ENCODE data around the gene FKBP10. TPM values are rescaled to one million over a fixed set of nuclear protein-coding genes. Genes with fewer than 3 reads are reported as not detected.
"Not testable (repeated sequence)": the region's sequence is repeated elsewhere in the genome, so short reads cannot be mapped to it uniquely, and the experiment has no call there.

The FKBP10 gene
- polyA plus RNA-seq, 1 donor from 2014 or later, result not detected

GRCh38 chr17:41776262-41776900 lies 36.4 kb upstream of the FKBP10 start:
- Mint-ChIP-seq H3K27ac (peak overlapping the region in 1 of 3 donors; percentile 50), H3K4me1 (peaks cover 4 to 11% (median 4%) of the 10 kb centered on the region in 3 donors)
- not testable (repeated sequence) for H3K27me3 Mint-ChIP-seq, H3K4me3 Mint-ChIP-seq, H3K9me3 Mint-ChIP-seq, H3K36me3 Mint-ChIP-seq

DNA sequence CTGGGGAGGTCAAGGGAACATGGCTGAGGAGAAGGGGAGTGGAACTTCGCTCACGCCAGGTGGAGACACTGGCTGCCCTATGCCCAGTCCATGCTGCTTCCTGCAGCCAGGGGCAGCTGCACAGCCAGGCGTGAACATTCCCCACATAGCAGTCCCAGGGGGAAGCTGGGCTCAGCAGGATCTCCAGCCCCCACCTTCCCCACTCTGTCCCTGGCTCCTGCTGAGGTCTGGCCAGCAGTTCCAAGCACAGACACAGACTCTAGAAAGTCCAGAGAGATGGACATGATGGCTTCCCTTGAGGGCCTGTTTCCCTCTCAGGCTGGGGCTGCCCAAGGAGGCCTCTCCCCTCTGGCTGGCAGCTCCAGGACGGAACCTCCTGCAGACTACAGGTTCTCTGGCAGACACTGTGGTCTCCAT lies 35.6 kb upstream of the FKBP10 start:
- Mint-ChIP-seq H3K4me3 (no peak overlapping the region), H3K27ac (no peak overlapping the region), H3K4me1 (peaks cover 3 to 18% (median 7%) of the 10 kb centered on the region in 3 donors), H3K27me3 (peaks cover 2% of the 10 kb centered on the region), H3K36me3 (peaks cover 7% of the 10 kb centered on the region), H3K9me3 (no peaks in the 10 kb centered on the region)

DNA sequence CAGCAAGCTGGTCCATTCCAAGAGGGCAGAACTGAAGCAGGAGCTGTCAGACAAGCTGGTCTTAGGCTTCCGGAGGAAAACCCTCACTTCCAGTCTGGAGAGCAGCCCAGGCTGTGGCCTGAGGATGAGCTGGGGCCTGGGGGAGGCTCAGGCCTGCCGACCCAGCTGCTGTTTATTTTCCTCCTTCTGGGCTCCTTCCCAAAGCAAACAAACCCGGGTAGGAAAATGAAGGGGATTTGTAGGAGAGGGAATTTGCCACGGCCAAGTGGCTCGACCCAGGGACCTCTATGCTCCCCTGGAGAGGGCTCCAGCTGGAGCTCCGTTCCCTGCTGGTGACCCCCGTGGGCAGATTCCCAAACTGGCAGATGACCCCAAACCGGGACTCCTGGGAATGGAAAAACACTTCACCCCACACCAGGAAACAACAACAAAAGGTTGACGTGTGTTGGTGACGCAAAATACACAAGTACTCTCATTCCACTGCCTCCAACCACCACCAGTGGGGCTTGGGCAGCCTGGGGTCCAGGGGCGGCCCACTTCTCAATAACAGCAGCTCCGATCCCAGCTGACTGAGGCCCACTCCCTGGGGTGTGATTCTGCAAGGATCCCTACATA lies 35.1 kb upstream of the FKBP10 start:
- Mint-ChIP-seq H3K27ac (no peak overlapping the region), H3K4me1 (peaks cover 5 to 23% (median 10%) of the 10 kb centered on the region in 3 donors), H3K9me3 (no peaks in the 10 kb centered on the region), H3K4me3 (no peak overlapping the region), H3K27me3 (peaks cover 2% of the 10 kb centered on the region), H3K36me3 (peaks cover 7% of the 10 kb centered on the region)

GRCh38 chr17:41779954-41780353 lies 32.9 kb upstream of the FKBP10 start:
- peaks cover 7% of the 10 kb centered on the region for H3K36me3 Mint-ChIP-seq
- peaks cover 13 to 26% (median 18%) of the 10 kb centered on the region in 3 donors for H3K4me1 Mint-ChIP-seq
- no peaks in the 10 kb centered on the region for H3K9me3 Mint-ChIP-seq
- H3K27ac Mint-ChIP-seq, result no peak overlapping the region
- H3K4me3 Mint-ChIP-seq, result no peak overlapping the region
- peaks cover 5% of the 10 kb centered on the region for H3K27me3 Mint-ChIP-seq

- H3K36me3 Mint-ChIP-seq, result peaks cover 4% of the 10 kb centered on the region
- no peaks in the 10 kb centered on the region for H3K9me3 Mint-ChIP-seq
- H3K27ac Mint-ChIP-seq, result no peak overlapping the region
- peaks cover 3% of the 10 kb centered on the region for H3K27me3 Mint-ChIP-seq
- H3K4me1 Mint-ChIP-seq, result peaks cover 17 to 24% (median 21%) of the 10 kb centered on the region in 3 donors
- peak overlapping the region in 2 of 4 donors; percentile 68 to 79 for H3K4me3 Mint-ChIP-seq
Observed at GRCh38 chr17:41781404-41782110, 31.2 kb upstream of the FKBP10 start.

DNA sequence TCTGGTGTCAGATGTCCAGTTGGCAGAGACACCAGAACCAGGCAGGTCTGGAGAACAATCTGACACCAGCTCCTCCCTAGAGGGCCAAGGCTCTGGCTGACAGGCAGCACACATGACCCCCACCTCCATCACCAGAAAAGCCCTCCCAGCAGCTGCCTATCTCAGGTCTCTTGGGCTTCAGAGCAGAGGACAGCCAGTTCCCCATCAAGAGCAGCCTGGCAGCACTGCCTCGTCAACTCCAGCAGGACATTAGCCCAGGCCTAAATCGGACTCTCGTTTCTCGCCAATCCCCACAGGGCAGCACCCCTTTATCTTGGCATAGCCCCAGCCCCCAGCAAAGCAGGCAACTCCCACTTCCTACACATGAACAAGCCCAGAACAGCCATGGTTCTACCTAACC lies 30.7 kb upstream of the FKBP10 start:
- H3K27me3 Mint-ChIP-seq, result peaks cover 3% of the 10 kb centered on the region
- H3K4me1 Mint-ChIP-seq, result peaks cover 20 to 30% (median 21%) of the 10 kb centered on the region in 3 donors

GRCh38 chr17:41784207-41784744 lies 28.5 kb upstream of the FKBP10 start:
- Mint-ChIP-seq H3K4me1 (peaks cover 20 to 32% (median 21%) of the 10 kb centered on the region in 3 donors), H3K27me3 (peaks cover 3% of the 10 kb centered on the region), H3K27ac (peak overlapping the region in 2 of 3 donors; percentile 19 to 89), H3K36me3 (peaks cover 3% of the 10 kb centered on the region), H3K9me3 (no peaks in the 10 kb centered on the region), H3K4me3 (peak overlapping the region; percentile 65 to 98 (median 93))

More for the DNA sequence above, 30.7 kb upstream of the FKBP10 start:
- Mint-ChIP-seq H3K36me3 (peaks cover 4% of the 10 kb centered on the region), H3K9me3 (no peaks in the 10 kb centered on the region), H3K4me3 (peak overlapping the region in 2 of 4 donors; percentile 68 to 79), H3K27ac (no peak overlapping the region)

GRCh38 chr17:41785091-41785858 lies 27.5 kb upstream of the FKBP10 start:
- Mint-ChIP-seq H3K27me3 (peaks cover 3% of the 10 kb centered on the region), H3K4me3 (peak overlapping the region; percentile 82 to 98 (median 92)), H3K4me1 (peaks cover 20 to 33% (median 21%) of the 10 kb centered on the region in 3 donors), H3K9me3 (no peaks in the 10 kb centered on the region), H3K27ac (peak overlapping the region in 2 of 3 donors; percentile 31 to 89), H3K36me3 (peaks cover 3% of the 10 kb centered on the region)

GRCh38 chr17:41785859-41786226 lies 27.0 kb upstream of the FKBP10 start:
- H3K9me3 Mint-ChIP-seq, result no peaks in the 10 kb centered on the region
- peaks cover 3% of the 10 kb centered on the region for H3K27me3 Mint-ChIP-seq

GRCh38 chr17:41786227-41787020 lies 26.4 kb upstream of the FKBP10 start, which contains the start of gene JUP:
Gene JUP, minus strand, starts transcription at chr17:41786711. Its CDS starts 14,857 bp downstream, at chr17:41771854.
- Mint-ChIP-seq H3K27ac (peak within 1 kb of the TSS in 2 of 3 donors; percentile 31 to 89), H3K9me3 (no peaks in the 10 kb centered on the region), H3K36me3 (peaks cover 2% of the 10 kb centered on the region), H3K4me1 (peaks cover 20 to 34% (median 21%) of the 10 kb centered on the region in 3 donors), H3K4me3 (peak within 1 kb of the TSS; percentile 82 to 98 (median 94)), H3K27me3 (peaks cover 3% of the 10 kb centered on the region)

More at GRCh38 chr17:41785859-41786226, 27.0 kb upstream of the FKBP10 start:
- H3K4me1 Mint-ChIP-seq, result peaks cover 20 to 35% (median 21%) of the 10 kb centered on the region in 3 donors
- peak overlapping the region in 2 of 3 donors; percentile 31 to 89 for H3K27ac Mint-ChIP-seq
- peaks cover 3% of the 10 kb centered on the region for H3K36me3 Mint-ChIP-seq
- H3K4me3 Mint-ChIP-seq, result peak overlapping the region; percentile 82 to 98 (median 92)

DNA sequence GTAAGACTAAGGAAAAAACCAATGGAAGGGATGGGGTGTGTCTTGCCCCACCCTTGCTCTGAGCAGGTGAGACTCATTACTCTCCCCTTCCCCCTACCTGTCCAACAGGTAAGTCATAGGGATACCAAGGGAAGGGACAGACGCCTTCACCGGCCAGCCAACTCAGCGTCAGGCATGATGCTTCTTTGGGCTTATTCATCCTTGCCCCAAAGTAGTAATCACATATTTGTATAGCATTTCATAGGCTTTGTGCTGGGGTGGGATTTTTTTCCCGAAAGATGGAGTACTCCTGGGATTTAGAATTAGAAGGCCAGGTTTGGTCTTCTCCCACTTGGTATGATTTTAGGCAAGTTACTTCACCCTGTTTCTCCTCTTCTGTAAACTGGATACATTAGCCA lies 25.8 kb upstream of the FKBP10 start:
- peak overlapping the region; percentile 66 to 98 (median 82) for H3K4me3 Mint-ChIP-seq
- peak overlapping the region in 1 of 3 donors; percentile 43 for H3K27ac Mint-ChIP-seq
- H3K4me1 Mint-ChIP-seq, result peaks cover 15 to 29% (median 18%) of the 10 kb centered on the region in 3 donors
- no peaks in the 10 kb centered on the region for H3K9me3 Mint-ChIP-seq
- H3K36me3 Mint-ChIP-seq, result no peaks in the 10 kb centered on the region
- peaks cover 3% of the 10 kb centered on the region for H3K27me3 Mint-ChIP-seq

DNA sequence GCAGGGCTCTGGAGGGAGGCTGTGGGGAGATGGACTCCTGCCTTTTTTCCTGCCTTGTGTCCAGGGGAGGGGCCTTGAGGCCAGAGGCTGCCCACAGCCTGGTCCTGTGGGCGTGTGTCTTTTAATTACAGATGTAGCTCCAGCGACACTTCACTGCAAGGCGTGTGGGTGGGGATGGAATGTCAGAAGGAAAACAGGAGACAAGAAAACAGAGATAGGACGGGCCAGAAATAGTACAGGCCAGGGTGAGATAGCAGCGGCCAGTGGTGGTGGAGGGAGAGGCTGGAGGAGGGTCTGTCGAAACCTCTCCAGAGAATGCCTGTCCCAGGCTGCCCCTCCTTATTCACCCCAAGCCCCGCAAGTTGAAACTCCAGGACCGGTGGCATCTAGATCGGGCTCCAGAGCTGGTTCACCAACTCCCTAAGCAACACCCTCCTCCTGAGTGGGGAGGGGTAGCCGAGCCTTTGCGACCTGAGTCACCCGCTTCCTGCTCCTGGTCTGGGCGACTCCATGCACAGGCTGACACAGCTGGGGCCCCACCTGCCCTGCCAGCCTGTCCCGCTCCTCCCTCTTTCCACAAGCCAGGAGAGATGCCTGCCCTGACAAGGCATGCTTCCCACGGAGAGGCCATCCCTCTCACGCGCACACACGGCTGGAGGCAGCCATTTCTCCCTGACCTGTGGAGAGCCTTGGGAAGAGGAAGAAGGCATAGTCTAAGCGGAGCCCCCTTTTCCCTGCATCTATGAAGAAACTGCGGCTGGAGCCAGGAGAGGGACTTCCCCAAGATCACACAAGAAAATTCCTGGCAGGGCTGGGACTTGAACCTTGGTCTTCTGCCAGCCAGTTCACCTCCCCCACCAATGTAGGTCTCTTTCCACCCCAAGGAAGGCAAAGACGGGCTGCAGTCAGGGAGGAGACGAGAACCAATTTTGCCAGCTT lies 19.7 kb upstream of the FKBP10 start:
- H3K27me3 Mint-ChIP-seq, result no peaks in the 10 kb centered on the region
- peaks cover 0 to 7% (median 0%) of the 10 kb centered on the region in 3 donors for H3K4me1 Mint-ChIP-seq
- no peaks in the 10 kb centered on the region for H3K9me3 Mint-ChIP-seq
- H3K27ac Mint-ChIP-seq, result no peak overlapping the region
- H3K36me3 Mint-ChIP-seq, result no peaks in the 10 kb centered on the region
- H3K4me3 Mint-ChIP-seq, result no peak overlapping the region
